NCI-H2107 treated with DMSO at 0.1 percent for 48 hours (cell line): ENCODE data around the gene NRGN.

Source experiments
- DNase-seq: peaks from one replicate; lab custom pipeline; 2025; ENCODE audit not compliant: unreplicated experiment; lab: John Stamatoyannopoulos, UW

The NRGN gene

DNA sequence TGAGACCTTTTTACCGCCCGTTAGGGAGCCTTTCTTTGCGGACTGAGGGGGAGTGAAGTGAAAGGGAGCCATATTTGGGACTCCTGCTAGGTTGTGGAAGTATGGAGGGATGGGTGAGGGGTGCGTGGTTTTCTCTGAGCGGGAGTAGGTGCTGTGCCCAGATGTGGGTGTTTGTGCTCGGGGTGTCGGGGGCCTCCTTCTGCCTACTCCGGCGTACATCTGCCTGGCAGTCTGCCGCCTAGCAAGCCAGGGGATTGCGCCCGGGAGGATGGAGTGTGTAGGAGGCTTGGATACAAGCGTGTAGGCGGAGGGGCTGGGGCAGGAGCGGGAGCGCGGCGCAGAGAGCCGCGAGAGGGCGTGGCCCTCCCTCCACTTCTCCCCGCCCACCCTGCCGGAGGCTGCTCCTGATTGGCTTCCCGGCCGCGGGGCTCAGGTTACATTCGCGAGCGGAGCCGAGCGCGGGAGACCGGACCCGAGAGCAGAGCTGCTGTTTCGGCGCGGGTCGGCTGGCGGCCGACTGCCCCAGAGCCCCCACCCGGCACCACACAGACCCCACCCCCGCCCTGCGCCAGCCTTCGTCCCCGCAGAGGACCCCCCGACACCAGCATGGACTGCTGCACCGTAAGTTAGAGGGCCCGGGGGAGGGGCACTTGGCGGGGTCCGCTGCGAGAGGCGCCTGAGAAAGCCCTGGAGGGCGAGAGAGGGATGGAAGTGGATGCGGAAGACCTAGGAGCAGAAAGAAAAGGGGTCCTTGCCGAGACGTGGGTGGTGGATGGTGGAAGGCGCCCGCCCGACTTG lies at the start of gene NRGN:
Gene NRGN (plus strand): TSS at position 464 of the 798 bp plus-strand sequence. CDS start 143 bp downstream, at position 607.
- DNase-seq: peak; percentile 20

- no peak for DNase-seq
Observed at GRCh38 chr11:124693142-124693541, 46.6 kb upstream of the NRGN start.

- DNase-seq: no peak
Observed at GRCh38 chr11:124699547-124699946, 40.2 kb upstream of the NRGN start.

DNA sequence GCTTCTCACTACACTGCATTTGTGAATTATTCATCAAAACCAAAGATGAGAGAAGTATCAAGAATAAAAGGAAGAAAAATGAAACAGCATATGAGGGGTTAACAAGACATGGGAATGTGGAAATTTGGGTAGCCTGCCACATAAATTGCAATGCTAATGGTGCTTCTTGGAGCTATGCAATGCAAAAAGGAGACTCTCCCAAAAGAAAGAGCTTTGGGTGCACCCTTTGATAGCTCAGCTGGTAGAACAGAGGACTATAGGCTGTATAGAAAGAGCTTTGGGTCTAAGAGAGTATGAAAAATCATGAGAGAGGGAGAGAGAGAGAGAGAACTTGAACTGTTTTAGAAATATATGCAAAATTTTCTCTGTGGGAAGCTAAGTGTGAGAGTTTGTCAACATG lies 39.7 kb upstream of the NRGN start:
- DNase-seq: no peak

DNA sequence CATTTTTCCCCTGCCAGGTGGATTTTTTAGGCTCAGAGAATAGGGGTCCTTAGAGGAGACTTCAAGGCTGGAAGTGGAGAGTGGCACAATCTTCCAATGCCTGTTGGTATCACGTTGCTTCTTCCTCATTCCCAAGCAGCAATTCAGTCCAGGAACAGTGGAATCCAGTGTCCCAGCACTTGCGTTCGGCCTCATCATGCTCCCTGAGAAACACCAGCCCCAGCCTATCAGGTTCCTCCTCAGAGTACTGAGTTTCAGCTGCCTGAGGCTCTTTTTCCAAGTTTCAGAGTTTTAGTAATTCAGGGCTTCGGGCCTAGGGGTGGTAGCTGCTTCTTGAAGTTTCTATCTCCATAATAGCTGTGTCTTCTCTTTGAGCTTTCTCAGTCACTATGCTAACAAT lies 31.9 kb upstream of the NRGN start:
- no peak for DNase-seq

GRCh38 chr11:124712392-124712791 lies 27.4 kb upstream of the NRGN start:
- no peak for DNase-seq

- DNase-seq: no peak
Observed at GRCh38 chr11:124716591-124716990, 23.2 kb upstream of the NRGN start.

GRCh38 chr11:124717421-124717785 lies 22.3 kb upstream of the NRGN start:
- DNase-seq: no peak

- DNase-seq: no peak
Observed at GRCh38 chr11:124717786-124718651, 21.7 kb upstream of the NRGN start.

DNA sequence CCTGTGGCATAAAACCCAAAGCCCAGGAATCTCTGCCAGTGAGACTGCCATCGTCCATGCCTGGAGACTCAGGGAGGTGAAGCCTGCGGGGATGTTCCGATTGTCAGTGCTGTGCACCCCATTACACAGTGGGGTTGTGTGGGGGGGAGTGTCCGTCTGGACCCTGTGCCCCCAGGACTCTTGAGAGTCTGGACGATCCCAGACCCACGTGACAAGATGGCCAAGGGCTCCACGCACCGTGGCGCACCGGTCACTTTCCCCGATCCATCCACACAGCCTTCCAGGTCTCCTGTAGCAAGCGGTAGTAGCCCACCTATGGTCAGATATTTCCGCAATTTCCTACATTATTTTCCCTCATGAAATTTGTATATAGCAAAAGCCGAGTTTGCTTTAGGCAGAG lies 20.9 kb upstream of the NRGN start:
- DNase-seq: no peak

DNA sequence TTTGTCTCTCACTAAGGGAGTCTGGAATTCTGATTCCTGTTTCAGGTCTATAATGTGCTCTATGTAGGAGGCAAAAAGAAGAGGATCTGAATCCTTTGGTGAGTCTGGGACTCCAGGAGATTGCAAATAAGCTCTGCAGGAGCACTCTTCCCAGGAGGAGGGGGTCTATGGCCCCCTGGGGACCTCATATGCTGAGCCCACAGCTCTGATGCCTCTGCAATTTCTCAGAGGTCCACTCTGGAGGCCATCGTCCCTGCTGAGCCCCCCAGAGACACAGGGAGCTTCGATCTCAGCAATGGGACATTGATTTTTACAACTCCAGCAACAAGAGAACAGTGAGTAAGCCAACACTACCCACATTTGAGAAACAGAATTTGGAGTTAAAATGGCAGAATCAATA lies 20.2 kb upstream of the NRGN start:
- DNase-seq: no peak

DNA sequence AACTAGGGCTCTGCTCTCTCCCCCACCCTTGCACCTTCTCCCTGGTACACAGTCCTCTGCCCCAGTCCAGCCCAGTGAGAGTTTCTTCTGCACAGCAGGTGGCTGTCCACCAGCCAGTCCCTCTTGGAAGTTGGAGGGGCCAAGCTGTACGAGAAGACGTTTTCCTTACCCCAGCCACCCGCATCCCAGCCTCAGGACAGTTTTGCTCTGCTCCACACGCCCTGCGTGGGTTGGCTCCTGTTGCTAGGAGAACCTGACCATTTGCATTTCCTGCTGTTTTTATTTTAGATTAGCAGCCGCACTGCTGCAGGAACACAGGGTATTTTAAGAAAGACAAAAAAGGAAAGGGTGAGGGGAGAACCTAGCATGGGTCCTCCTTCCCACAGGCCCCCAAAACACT lies 17.6 kb upstream of the NRGN start:
- no peak for DNase-seq

DNA sequence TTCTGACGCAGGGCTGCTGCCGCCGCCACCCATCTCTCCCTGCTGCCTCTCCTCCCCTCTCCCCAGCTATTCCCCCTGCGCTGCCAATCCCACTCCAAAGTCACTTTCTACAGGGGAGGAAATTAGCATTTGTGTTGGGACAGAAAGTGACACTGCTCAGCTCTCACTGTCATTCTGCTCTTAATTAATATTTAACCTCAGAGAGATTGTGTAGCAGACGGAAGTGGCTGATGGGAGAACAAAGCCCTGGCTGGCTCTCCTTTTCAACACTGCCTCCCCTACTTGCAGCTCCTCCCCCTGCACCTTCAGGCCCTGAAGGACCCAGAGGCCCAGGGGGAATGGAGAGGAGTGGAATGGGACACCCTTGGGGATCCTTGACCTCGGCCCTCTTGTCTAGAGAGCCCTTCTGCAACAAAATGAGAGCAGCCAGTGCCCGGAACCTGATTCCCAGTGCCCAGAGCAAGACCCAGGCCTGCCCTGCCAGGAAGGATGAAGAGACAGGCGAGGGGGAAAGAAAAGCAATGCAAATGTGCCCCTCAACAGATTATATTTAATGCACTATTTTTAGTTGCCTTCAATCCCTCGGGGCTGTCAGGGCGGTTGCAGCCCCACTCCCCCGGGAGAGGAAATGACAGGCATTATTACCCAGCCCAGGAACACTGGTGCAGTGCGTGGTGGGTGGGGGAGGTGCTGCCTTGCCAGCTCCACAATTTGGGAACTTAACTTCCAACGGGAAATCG lies 14.6 kb upstream of the NRGN start:
- DNase-seq: no peak

DNA sequence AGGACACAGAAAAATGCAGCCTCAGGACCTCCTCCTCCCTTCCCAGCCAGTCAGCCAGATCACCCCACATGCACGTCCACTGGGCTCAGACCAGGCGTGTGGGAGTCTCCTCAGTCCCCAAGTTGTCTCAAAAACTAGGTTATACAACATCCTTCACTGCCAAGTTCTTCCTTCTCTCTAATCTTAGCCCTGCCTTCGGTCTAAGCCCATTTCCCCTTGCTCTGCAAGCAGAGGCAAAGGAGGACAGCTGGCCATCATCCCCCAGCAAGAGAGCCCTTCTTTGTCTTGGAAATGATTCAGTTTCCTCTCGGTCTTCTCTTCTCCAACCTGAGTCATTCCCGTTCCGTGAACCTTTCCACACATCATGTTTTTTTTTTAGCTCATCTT lies 14.0 kb upstream of the NRGN start:
- no peak for DNase-seq

DNA sequence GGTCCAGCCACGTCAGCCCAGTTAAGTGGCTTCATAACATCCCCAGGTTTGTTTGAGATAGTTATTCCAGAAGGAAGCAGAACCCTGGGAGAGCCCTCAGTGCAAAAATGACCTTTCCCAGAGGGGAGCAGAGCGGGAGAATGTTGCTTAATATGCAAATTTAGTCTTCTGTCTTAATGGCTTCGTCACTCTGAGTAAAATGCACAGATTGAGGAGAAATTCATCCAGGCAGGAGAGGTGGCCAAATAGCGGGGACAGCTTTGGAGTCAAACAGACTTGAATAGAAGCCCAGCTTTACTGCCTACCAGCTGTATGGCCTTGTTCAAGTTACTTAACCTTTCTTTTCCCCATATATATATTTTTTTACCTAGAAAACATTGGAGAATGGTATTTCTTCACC lies 12.3 kb upstream of the NRGN start:
- DNase-seq: no peak

DNA sequence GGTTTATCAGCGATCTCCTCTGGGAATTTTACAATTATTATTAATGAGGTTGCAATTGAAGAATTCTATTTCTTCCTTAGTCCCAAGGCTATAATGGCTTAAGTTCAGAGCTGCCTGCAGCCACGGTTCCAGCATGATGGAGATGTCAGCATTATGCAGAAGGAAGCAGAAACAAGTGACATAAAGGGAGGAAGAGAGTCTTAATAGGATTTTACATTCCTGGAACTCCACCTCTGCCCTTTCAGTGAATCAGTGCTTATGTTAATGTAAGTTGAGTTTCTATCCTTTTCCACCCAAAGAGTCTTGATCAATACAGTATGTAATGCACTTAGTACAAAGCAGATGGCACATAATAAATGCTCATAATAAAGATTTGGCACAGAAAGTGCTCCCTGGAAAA lies 11.6 kb upstream of the NRGN start:
- DNase-seq: no peak

GRCh38 chr11:124729571-124729970 lies 10.2 kb upstream of the NRGN start:
- DNase-seq: no peak

DNA sequence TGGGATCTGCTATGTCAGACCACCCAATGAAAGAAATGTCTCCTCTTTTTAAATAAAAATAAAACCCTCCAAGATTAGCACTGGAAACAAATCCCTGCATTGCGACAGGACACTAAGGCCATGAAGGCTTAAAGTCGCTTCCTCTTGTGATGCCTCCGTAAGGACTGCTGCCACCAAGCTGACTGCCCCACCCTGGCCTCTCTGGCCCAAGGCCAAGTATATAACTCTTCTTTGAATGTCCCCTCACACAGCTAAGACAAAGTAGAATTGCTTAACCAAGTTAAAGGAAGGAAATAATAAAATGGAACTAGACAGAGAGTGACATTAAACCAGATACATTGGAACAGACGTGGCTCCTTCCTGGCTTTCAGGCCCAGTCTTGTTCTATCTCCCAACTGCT lies 7.5 kb upstream of the NRGN start:
- no peak for DNase-seq

DNA sequence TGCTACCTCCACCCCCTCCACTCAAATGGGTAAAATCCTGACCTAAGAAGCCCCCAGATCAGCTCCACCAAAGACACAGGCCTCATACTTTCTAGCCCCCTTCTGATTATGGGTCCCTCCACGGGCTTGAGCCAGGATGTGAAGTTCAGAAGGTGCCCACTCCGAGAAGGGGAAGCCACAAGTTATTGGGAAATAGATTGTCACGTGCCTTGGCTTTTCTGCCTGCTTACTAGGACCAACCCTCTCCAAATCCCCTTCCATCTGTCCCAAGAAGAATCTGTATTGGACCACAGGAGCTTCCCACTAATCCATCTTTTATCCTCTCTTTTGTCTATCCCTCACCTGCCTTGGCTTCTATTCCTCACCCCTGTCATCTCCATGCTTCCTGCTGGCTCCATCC lies 3.0 kb upstream of the NRGN start:
- DNase-seq: no peak

DNA sequence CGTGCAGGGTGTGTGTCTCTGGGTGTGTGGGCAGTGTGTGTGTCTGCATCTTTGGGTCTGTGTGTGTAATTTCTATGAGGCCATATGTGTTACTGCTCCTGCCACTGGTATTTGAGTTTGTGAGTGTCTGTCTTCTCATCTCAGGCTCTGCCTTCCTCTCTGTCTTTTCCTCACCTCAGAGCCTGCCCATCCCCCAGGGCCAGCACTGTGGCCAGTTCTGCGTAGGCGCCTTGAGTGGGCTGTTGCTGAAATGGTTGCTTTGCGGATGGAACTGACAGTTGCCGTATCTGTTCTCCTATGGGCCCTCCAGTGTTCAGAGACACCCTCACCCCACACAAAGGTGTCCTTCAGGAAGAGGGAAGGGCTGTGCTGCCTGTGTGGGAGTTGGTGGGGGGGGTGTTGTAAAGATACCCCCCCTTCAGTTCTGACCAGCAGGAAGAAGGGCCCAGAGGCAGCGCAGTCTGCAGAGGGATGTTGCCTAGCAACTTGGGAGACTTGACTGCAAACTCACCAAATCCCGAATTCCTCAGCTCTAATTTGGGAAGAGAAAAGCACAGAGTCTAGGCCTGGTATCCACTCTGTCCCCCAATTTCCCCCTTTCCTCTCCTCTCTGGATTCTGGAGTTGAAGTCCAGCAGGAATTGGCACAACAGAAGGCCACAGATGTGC lies 2.0 kb upstream of the NRGN start:
- no peak for DNase-seq
